Thyroid gland (tissue), 4 donors: ENCODE measurements around the gene NUTM2F.

Source experiments
- POLR2A ChIP-seq, 2 donors: fragments of 450-650 bp; IDR thresholded peaks; one replicate each; pipeline ENCODE4 v1.6.1; 2017; ENCODE audit warnings: antibody characterized with exemption in 2 of 2, mild to moderate bottlenecking in 2 of 2, moderate library complexity in 1 of 2
- TF ChIP-seq, protein P1 (sequence below), 6 experiments: fragments of 200-600 bp in 3 of 6; fragments of 450-650 bp in 3 of 6; sonication (generic) in 3 of 6; IDR thresholded peaks; one replicate each; pipeline ENCODE4 v1.5.1; 2016 to 2019; ENCODE audit warnings: antibody characterized with exemption in 6 of 6, mild to moderate bottlenecking in 2 of 6, inconsistent platforms in 1 of 6, moderate library complexity in 1 of 6

DNA sequence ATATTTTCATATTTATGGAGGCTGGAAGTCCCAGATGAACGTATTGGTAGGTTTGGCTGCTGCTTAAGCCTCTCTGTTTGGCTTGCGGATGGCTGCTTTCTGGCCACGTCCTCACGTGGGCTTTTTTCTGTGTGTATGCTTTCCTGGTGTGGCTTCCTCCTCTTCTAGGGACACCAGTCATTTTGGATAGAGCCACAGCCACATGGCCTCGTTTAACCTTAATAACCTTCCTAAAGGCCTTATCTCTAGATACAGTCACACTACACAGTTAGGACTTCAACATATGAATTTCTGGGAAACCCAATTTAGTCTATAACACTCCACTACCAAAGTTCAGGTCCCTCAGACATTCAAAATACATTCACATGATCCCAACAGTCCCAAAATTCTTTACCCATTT is 26.9 kb downstream of the NUTM2F start:
- TF ChIP-seq, protein P1, sequence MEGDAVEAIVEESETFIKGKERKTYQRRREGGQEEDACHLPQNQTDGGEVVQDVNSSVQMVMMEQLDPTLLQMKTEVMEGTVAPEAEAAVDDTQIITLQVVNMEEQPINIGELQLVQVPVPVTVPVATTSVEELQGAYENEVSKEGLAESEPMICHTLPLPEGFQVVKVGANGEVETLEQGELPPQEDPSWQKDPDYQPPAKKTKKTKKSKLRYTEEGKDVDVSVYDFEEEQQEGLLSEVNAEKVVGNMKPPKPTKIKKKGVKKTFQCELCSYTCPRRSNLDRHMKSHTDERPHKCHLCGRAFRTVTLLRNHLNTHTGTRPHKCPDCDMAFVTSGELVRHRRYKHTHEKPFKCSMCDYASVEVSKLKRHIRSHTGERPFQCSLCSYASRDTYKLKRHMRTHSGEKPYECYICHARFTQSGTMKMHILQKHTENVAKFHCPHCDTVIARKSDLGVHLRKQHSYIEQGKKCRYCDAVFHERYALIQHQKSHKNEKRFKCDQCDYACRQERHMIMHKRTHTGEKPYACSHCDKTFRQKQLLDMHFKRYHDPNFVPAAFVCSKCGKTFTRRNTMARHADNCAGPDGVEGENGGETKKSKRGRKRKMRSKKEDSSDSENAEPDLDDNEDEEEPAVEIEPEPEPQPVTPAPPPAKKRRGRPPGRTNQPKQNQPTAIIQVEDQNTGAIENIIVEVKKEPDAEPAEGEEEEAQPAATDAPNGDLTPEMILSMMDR (IDR thresholded peaks at IDR 0.05): no peak
- no peak for TF ChIP-seq POLR2A (IDR thresholded peaks at IDR 0.05)
